Ovary (tissue), 3 donors: Measurements from ENCODE around the gene PTPN23.

Experiments
- EP300 ChIP-seq: sonication (generic); formaldehyde crosslinking; IDR thresholded peaks from one replicate; pipeline ENCODE4 v1.6.1; 2017; ENCODE audit warnings: antibody characterized with exemption
- POLR2A ChIP-seq: fragments of 450-650 bp; IDR thresholded peaks from one replicate; pipeline ENCODE4 v1.6.1; 2017; ENCODE audit warnings: antibody characterized with exemption, mild to moderate bottlenecking, moderate library complexity
- TF ChIP-seq, protein P1 (sequence below), 3 donors: fragments of 450-650 bp in 2 of 3; fragments of 200-600 bp in 1 of 3; IDR thresholded peaks; one replicate each; pipeline versions ENCODE4 v1.5.1 to v1.8.0; 2016 to 2022; ENCODE audit warnings: antibody characterized with exemption in 3 of 3, mild to moderate bottlenecking in 1 of 3
- donor health status: DM: no; HTN: no; CAD: no.

GRCh38 chr3:47430606-47431005 lies 49.8 kb downstream of the PTPN23 start:
- TF ChIP-seq, protein P1, sequence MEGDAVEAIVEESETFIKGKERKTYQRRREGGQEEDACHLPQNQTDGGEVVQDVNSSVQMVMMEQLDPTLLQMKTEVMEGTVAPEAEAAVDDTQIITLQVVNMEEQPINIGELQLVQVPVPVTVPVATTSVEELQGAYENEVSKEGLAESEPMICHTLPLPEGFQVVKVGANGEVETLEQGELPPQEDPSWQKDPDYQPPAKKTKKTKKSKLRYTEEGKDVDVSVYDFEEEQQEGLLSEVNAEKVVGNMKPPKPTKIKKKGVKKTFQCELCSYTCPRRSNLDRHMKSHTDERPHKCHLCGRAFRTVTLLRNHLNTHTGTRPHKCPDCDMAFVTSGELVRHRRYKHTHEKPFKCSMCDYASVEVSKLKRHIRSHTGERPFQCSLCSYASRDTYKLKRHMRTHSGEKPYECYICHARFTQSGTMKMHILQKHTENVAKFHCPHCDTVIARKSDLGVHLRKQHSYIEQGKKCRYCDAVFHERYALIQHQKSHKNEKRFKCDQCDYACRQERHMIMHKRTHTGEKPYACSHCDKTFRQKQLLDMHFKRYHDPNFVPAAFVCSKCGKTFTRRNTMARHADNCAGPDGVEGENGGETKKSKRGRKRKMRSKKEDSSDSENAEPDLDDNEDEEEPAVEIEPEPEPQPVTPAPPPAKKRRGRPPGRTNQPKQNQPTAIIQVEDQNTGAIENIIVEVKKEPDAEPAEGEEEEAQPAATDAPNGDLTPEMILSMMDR (IDR thresholded peaks at IDR 0.05) = no peak
- TF ChIP-seq EP300 = no peak
- no peak for TF ChIP-seq POLR2A
